HG02870 (cell line): ENCODE measurements around the gene QKI.
A peak's percentile ranks its signal among the peaks of the same experiment; 100 is the strongest.
"Not testable (repeated sequence)": the region's sequence is repeated elsewhere in the genome, so short reads cannot be mapped to it uniquely, and the experiment has no call there.

Experiments
- ATAC-seq: cut with Tn5 transposase; IDR thresholded peaks from one replicate; pipeline ENCODE4 v1.9.1; 2021; ENCODE audit warnings: mild to moderate bottlenecking, moderate library complexity; ENCODE audit not compliant: unreplicated experiment

The QKI gene

DNA sequence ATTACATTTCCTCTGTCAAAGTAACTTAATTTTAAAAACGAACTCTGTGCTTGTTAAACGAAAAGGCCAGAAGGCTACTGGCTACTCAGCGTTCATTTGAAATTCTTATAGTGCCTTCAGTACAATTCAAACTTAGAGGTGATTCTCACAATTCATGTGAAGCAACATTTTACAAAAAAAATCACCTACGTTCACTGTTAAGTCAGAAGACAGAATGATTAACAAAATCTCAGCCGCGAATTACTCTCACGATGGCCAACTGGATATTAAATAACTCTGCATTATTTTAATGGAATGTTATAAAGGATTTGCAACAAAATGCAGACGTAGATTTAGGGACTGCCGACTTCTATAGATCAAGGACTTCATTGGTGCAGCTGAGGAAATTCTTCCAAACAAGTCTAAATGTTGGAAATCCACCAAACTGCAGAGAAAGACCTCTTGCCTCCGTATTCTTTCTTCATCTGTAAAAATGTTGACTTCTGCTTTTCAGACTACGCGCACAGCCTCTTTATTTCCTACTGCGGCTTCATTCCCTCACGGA, 1.6 kb upstream of the QKI start:
- no peak for ATAC-seq

DNA sequence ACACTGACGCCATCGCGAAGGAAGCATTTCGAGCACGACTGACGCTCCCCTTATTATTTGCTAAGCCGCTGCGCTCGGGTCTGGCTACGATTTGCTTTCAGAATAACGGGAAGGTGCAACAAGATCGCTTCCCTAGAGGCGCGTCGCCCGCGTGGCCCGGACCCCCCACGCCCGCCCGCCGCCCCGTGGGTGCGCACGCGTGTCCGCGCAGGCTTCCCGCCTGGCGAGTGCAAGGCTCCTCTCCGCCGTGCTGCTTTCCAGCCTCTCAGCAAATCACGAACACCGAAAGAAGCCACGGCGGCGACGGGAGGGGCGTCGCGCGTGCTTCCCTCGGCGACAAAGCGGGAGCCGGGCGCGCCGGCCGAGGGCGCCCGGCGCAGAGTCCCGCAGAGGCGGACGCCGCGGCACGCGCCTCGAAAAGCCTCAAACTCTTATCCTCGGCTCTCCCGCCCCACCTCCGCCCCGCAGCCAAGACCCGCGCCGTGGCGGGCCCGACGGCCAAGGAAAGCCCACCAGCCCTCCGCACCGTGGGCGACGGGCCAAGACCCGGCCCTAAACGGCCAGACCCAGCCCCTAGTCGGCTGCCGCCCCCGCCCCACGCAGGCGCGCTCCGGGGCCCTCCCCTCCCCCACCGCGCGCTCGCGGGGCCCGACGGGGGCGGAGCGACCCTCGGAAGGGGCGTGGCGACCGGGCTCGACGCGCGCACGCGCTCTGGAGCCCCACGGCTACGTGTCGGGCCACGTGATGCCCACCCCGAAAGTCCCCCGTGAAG, 987 bp upstream of the QKI start:
- peak; percentile 43 for ATAC-seq

DNA sequence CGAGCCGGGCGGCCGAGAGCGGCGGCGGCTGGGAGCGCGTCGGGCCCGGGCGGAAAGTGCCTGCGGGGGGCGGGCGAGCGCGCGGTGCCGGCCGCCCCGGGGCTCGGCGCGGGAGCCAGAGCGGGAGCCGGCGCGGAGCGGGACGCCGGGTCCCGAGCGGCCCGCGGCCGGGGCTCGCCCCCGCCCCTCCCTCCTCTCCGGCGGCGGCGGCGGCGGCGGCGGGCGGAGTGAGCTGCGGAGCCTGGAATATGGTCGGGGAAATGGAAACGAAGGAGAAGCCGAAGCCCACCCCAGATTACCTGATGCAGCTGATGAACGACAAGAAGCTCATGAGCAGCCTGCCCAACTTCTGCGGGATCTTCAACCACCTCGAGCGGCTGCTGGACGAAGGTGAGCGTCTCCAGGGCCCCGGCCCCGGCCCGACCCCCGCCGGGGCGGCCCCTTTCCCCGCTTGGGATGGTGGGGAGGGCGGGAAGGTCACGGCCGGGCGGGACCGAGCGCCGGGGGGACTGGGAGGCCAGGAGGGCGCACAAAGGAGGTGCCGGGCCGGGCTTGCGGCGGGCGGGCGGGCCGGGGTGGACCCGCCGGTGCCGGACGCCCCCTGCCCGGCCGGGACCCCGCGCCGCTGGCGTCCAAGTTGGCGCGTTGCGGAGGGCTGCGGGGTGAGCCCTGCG, 565 bp downstream of the QKI start:
- ATAC-seq, result no peak

DNA sequence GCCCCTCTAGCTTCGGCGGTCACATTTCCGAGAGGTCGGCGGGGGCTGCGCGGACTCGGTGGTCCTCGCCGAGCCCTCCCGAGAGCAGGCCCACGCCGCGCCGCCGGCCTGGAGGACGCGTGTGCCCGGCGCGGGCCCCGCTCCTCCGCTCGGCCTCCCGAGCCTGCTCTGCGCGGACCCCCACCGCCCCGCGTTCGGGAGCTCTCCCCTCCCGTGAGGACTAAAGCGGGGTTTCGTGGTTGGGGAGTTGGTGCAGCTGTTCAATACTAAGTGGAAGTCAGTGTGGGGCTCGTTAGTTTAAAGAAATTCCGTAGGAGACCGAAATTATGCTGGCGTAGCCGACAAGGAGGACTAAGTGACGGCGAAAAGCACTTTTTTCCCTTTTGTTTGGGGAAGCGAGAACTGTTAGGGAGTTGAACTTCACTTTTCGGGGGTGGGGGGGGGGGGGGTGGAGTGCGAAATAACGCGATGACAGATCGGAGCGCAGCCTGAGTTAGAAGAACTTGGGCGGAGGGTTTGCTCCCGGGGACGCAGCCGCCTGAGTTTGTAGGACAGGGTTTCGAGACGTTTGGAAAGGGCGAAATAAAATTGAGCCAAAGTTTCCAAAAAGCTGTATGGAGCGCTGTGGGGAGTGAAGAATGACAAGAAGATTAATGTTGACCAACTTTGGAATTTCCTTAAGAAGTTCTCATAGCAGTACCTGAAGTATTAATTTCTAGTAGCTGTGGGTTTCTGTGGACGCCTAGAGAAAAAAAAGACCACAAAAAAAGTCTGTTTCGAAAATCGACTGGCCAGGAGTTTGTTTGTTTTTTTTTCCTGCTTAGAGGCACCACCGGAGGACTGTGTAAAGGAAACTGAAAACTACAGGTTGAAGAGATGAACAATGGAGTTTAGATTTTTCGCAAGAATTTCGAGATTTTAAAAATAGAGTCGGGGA, 1.4 kb downstream of the QKI start:
- ATAC-seq, result no peak

DNA sequence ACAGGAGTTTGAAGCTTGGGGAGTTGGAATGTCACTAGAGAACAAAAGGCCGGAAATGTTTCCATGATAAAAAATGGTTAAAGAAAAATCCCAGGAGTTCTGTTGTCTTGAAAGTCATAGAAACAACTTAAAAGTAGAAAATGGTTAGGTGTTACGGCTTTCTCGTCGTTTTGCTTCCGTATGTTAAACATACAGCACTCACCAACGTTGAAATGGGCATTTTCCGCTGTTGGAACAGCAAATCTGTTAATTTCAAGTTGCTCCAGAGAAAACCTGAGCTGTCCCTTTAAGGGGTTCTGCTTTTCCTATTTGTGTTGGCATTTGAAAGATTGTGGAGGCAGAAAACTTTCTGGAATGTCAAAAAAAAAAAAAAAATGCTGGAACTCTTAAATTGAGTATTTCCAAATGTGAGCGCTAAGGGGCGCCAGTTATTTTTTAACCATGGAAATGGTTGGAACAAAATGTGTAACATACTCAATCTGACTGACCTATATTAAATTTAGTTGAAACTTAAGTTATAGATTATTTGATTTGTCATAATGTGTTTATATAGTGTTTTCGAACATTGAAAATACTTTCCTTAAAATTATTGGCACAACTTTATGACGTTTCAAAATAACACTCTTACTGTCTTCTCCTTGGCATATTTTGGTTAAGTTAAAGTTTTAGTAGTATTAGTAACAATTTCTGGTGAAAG, 2.2 kb downstream of the QKI start:
- no peak for ATAC-seq

DNA sequence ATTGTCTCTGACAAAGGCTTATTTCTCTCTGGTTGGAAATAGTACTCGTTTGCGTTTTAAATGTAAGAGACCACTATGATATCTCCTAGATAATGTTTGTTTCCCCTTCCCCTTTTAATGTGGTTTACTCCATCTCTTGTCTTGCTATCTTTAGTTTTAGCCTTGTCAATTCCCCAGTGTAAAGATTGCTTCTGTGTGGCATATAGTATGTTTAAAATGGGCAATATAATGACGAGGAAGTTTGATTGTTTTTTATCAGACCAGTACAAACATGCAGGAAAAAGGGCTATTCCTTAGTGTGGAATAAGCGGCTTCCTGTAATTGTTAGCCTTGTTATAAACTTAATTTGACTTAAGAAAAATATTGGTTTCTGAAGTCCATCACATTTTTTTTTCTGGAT, 3.1 kb downstream of the QKI start:
- ATAC-seq, result no peak

DNA sequence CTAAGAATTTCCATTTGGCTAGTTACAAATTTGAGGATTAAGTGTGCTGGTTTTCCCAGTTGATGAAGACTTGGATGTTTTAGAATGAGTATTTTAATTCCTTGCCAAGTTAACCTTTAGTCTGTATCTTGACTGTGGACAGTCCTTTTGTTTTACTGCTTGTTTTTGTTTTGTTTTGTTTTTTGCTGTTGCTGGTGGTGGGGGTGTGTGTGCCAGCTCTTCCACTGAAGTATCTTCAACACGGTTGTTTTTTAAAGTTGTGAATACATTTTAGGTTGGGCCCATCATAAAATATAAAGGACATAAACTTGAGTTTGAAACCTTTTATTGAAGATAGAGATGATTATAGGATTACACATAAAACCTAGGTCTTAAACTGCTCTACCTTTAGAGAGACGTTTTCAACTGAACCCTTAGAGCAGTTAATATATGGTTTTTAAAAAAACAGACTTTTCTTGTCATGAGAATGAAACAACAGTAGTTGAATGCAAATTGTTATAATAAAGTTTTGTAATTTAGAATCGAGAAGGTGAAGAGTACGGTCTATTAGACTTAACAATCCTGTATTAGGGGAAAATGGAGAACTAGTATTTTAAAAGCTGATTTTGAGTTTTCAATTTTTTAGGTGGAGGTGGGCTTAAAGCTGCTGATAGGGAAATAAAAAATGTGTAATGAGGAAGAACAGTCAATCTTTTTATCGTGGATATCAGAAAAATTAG, 4.0 kb downstream of the QKI start:
- ATAC-seq, result no peak

DNA sequence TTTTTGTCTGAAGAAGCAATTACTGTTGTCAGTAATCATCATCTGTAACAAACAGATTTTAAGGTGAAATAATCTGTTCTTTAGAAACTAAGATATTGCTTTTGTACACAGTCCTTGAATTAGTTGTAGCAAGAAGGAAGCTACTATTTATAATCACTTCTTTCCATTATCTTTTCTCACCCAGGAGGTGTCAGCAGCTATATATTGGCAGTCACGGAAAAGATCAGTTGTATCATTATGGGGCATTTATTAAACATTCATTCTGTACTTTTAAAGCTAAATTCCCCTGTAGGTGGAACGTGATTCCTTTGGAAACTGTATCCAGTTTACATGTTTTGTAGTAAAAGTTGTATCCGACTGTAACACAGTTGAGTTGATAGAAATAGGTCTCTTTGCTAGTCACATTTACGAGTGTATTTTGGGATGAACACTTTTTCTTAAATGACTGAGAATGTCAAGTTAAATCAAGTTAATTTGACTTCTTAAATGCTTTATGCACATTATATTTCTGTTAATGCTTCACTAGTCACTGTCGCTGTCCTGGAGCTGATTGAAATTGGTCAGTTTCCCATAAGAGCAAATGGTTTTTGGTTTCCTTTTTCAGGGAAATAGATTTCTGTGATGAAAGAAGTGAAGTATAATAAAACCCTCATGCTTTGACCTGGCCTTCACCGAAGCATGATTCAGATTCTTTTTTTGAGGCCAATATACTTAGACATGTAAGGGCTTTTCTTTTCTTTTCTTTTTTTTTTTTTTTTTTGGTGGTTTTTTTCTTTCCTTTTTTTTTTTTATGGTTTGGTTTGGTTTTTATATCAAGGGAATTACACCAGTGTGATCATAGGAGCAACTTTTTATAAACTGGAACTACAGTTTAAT, 5.1 kb downstream of the QKI start:
- no peak for ATAC-seq

DNA sequence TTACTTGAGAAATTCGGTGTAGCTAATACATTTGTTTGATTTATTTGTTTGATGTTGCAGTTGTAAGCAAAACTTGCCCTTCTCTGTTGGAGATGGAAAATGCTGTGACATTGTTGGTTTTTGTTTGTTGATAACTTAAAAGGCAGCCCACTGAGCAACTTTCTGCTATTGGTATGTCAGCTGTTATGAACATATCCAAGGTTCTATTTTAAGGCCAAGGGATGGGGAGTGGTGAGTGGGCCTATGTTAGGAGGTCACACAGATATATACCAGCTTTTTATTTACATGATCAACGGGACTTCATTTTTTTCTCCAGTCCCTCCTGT, 5.7 kb downstream of the QKI start:
- no peak for ATAC-seq

DNA sequence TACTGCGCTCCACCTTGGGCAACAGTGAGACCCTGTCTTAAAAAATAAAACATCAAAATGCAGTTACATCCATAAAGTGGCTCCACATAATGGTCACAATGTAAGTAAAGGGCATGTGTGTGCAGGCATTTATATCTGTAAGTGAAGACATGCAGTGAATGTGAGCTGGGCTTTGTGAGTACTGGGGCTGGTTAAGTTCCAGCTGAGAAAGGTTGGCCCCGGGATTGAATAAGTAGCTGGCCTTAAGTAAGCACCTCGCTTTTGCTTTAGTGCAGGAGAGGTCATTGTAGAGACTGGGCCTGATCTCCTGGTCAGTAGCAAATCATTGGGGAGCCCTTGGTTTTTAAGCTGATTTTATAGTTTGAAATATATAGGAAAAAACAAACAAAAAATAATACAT, 8.0 kb downstream of the QKI start:
- ATAC-seq, result no peak

DNA sequence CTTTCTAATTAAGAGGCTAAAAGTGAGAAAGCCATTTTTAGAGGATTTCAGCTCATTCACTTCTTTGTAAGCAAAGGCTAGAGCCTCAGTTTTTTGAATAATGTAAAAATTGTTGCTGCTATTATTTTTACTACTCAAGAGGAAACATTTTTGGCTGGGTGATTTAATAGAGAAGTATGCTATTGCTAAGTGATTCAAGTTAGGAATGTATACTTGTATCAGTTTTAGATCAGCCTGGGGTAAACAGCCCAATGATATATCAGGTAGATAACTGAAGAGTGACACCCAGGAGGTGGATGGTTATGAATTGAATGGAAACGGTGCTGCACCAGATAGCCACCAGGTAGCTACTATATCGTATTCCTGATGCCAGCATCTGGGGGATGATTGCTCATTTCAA, 9.2 kb downstream of the QKI start:
- ATAC-seq, result no peak

DNA sequence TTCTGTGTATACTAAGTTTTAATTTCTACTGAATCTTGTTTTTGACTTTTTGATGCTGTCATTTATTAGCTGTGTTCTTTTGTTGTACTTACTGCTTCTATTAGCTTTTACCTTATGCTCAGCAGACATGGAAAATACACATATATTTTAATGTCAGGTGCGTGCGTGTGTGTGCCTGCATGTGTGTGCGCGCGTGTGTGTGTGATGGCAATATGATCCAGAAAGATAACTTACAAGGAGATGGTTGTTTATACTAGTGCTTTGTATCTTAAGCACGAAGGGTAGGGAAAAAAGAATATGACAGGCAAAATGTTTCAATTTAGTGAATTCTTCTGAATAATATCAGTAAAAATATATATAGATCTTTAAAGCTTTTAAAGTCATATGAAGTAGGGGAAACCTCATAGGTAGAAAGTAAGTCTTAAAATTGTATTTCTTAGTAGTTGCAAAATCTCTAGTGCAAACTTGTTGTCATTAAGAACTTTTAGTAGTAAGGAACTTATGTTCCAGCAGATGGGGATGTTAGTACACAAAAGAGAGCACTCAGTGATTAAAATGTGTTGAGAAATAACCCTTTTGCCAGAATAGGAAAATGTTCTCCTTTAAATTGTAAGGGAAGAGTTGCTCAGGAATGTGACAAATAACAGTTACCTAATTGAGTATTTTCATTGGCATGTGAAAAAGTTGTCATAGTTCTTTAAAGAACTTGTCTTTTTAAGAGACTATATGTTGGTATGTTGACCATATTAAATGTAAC, 13.2 kb downstream of the QKI start:
- no peak for ATAC-seq

DNA sequence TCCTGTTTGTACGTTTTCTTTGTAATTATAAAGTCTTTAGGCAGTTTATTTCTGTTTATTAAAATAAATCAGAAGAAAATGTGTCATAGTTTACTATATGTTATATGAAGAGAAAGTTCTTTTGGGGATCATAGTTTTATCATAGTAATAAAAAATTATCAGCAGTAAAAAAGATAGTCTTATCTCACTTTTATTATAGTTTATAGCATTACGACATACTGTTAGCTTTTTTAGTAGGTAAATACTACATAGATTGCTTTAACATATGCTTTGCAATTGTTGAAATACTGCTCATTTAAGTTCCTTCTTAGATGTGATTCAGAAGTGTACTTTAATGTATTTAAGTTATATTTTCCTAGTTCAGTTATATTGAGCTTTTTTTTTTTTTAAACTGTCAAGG, 13.9 kb downstream of the QKI start:
- ATAC-seq, result no peak

DNA sequence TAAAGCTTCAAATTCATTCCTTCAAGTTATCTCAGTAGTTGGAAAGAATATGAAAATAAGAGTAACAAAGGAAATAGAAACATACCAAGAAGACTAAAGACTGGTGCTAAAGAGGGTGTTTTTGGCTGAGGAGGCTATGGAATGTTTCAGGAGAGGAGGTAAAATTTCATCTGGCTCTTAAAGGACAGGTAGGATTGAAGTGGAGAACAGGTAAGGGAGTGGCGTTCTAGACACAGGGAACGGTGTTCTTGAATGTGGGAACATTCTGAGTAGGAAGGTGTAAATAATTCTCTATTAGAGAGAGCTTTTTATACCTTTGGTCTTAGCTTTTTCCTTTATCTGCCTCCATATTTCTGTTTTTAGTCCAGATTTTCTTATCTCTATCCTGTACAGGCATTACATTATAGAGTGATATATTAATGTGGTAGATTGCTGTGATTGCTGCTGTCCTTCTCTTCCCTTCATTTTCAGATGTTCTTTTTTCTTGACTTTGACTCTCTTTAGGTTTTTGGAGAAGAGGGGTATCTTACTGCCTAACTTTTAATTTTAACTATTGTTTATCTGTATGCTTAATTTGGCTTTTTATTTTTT, 15.4 kb downstream of the QKI start:
- no peak for ATAC-seq

DNA sequence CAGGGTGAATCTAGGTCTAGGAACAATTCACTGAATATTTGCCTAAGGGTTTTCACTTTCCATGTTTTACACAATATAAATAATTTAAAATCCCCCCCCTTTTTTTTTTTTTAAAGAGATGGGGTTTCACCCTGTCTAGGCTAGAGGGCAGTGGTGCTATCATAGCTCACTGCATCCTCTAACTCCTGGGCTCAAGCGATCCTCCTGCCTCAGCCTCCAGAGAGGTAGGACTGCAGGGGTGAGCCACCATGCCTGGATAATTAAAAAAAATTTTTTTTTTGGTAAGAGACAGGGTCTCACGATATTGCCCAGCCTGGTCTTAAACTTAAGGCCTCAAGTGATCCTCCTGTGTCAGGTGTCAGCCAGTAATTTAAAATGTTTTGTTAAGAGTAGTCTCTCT, 17.8 kb downstream of the QKI start:
- ATAC-seq, result no peak

DNA sequence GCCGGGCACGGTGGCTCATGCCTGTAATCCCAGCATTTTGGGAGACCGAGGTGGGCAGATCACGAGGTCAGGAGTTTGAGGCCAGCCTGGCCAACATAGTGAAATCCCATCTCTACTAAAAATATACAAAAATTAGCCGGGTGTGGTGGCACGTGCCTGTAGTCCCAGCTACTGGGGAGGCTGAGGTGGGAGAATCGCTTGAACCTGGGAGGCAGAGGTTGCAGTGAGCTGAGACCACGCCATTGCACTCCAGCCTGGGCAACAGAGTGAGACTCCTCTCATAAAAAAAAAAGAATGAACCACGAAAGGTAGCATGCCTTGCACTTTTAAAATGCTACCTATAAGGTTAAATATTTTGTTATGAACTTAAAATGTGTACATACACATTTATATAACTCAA, 19.0 kb downstream of the QKI start:
- not testable (repeated sequence) for ATAC-seq

DNA sequence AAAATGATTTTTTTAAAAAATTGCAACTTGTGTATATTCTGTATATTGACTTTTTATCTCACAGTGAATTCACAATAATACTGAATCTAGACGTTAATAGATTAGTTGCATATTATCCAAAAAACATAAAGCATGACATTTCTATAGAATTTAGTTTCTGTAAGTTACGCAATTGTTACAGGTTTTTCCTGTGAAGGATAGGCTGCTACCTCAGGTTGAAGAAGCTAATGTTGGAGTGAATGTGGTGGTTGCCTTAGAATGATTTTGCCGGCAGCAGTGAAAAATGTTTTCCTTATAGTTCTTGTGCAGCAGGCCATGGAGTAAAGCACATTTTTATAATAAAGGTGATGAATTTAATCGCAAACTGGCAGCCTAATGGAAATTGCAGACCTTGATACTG, 20.5 kb downstream of the QKI start:
- no peak for ATAC-seq

DNA sequence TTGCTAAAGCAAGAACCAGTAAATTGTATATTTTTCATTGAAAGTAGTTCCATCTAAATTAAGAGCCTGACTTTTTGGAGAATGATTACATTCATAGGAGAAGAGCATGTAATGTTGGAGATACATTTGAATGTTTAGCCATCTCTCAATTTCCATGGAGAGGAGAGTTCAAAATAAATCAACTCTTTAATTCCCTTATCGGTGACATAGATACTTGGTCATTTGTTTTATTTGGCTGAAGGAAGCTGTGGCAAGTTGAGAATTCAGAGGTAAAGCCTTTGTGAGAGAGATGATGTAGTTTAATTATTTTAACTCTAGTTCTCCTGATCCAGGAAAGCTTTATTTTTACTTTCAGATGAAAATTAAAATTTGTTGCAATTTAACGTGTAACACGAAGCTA, 22.3 kb downstream of the QKI start:
- no peak for ATAC-seq
